ENCODE measurements around the gene ACTL7A.

DNA sequence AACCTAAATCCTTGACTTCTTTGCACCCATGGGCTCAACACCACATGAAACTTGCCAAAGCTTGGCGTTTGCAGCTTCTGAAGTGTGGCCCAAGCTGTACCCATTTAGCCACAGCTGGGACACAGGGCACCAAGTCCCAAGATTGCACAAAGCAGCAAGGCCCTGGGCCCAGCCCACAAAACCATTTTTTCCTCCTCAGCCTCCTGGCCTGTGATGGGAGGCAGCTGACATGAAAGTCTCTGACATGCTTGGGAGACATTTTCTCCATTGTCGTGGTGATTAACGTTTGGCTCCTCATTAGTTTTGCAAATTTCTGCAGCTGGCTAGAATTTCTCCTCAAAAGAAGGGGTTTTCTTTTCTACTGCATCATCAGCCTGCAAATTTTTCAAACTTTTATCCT, 38.2 kb upstream of the ACTL7A start:
- TF ChIP-seq ZNF274 (IDR thresholded peaks at IDR 0.05; ENCODE audit: low read depth, low read length): no peak
- TF ChIP-seq YY1 (IDR thresholded peaks at IDR 0.05; ENCODE audit: insufficient read depth, insufficient read length): no peak
- no peak for TF ChIP-seq SUZ12 (IDR thresholded peaks at IDR 0.05; ENCODE audit: extremely low read depth, insufficient read depth, insufficient read length)
